Mammary epithelial cell (primary cell): ENCODE data around the gene NOSIP.

ENCODE experiments used
- CTCF ChIP-seq, 2 donors: IDR thresholded peaks in 1 of 2; conservative IDR thresholded peaks in 1 of 2; 2 replicates each; pipeline ENCODE4 v1.5.1; 2011 to 2012; ENCODE audit warnings: inconsistent platforms in 2 of 2, low read length in 2 of 2, mild to moderate bottlenecking in 2 of 2, control low read depth in 1 of 2, low read depth in 1 of 2; ENCODE audit not compliant: insufficient read depth in 1 of 2; ENCODE audit errors: extremely low read depth in 1 of 2
- EZH2 ChIP-seq: IDR thresholded peaks from 2 replicates; pipeline ENCODE4 v1.6.1; 2012; ENCODE audit warnings: low read length, inconsistent platforms, borderline replicate concordance

DNA sequence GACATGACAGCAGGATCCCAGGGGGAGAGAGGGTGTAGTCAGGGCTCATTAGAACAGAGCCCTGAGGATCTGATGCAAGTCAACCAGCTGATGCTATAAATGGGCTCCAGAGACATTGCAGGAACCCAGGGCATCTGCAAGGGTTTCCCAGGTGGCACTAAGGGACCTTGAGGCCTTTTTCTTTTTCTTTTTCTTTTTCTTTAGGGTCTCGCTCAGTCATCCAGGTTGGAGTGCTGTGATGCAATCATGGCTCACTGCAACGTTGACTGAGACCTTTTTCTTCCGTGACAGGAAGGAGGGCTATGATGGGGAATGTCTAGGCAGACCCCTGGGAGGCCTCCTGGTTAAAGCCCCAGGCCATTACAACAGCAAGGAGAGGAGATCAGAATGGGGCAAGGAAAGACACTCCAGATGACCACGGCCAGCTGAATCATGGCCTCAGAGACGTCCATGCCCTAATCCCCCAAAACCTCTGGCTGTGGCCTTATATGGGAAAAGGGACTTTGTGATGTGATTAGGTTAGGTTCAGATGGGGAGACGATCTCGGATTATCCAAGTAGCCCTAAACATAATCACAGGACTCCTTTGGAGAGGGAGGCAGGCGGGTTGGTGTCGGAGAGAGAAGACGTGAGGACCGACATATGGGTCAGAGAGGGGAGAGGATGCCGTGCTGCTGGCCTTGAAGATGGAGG lies 72.4 kb downstream of the NOSIP start:
- TF ChIP-seq CTCF (conservative IDR thresholded peaks at IDR 0.05 in 1 of 2, IDR thresholded peaks at IDR 0.05 in 1 of 2; ENCODE audit: extremely low read depth in 1 of 2, insufficient read depth in 1 of 2, low read depth in 1 of 2, low read length in 2 of 2) (no peak), EZH2 (no peak)
